Measurements from ENCODE around the gene SUMO2.
"Not testable (repeated sequence)": the region's sequence is repeated elsewhere in the genome, so short reads cannot be mapped to it uniquely, and the experiment has no call there.

SUMO2 gene

DNA sequence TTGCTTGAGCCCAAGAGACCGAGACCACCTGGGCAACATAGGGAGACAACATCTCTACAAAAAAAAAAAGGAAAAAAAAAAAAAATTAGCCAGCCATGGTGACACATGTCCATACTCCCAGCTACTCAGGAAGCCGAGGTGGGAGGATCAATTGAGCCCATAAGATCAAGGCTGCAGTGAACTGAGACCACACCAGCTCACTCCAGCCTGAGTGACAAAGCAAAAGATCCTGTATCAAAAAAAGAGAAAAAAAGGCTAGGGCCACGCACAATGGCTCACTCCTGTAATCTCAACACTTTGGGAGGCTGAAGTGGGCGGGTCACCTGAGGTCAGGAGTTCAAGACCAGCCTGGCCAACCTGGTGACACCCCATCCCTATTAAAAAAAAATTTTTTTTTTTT lies 13.8 kb downstream of the SUMO2 start:
- Histone ChIP-seq H3K27ac (no peak overlapping the region), H3K4me3 (ENCODE audit: low read depth, low read length) (no peak overlapping the region), H3K4me1 (no peaks in the 10 kb centered on the region), H3K27me3 (ENCODE audit: control insufficient read depth, insufficient read depth, low read length) (no peaks in the 10 kb centered on the region), H3K79me2 (peaks cover 17% of the 10 kb centered on the region), H3K9ac (no peak overlapping the region), H3K4me2 (ENCODE audit: low read length) (no peak overlapping the region), H3K9me3 (ENCODE audit: control insufficient read depth, low read length) (no peaks in the 10 kb centered on the region), H3K36me3 (ENCODE audit: control insufficient read depth, insufficient read depth, low read length) (no peaks in the 10 kb centered on the region), H2AFZ (no peak overlapping the region)
- no peak for TF ChIP-seq CTCF (IDR thresholded peaks at IDR 0.05)

DNA sequence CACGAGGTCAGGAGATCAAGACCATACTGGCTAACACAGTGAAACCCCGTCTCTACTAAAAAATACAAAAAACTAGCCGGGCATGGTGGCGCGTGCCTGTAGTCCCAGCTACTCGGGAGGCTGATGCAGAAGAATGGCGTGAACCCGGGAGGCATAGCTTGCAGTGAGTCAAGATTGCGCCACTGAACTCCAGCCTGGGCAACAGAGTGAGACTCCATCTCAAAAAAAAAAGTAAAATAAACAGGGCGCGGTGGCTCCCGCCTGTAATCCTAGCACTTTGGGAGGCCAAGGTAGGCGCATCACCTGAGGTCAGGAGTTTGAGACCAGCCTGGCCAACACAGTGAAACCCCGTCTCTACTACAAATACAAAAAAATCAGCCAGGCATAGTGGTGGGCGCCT lies 18.2 kb downstream of the SUMO2 start:
- not testable (repeated sequence) for H3K9ac ChIP-seq; H3K79me2 ChIP-seq; H3K4me3 ChIP-seq (ENCODE audit: low read depth, low read length); H3K36me3 ChIP-seq (ENCODE audit: control insufficient read depth, insufficient read depth, low read length); H3K9me3 ChIP-seq (ENCODE audit: control insufficient read depth, low read length); H3K27me3 ChIP-seq (ENCODE audit: control insufficient read depth, insufficient read depth, low read length); H3K27ac ChIP-seq; H3K4me1 ChIP-seq; H2AFZ ChIP-seq; H3K4me2 ChIP-seq (ENCODE audit: low read length)

- Histone ChIP-seq H3K4me3 (ENCODE audit: low read depth, low read length) (no peak overlapping the region), H3K9me3 (ENCODE audit: control insufficient read depth, low read length) (no peaks in the 10 kb centered on the region), H3K27me3 (ENCODE audit: control insufficient read depth, insufficient read depth, low read length) (no peaks in the 10 kb centered on the region), H2AFZ (no peak overlapping the region), H3K9ac (no peak overlapping the region), H3K36me3 (ENCODE audit: control insufficient read depth, insufficient read depth, low read length) (no peaks in the 10 kb centered on the region), H3K79me2 (no peaks in the 10 kb centered on the region), H3K4me2 (ENCODE audit: low read length) (no peak overlapping the region), H3K4me1 (no peaks in the 10 kb centered on the region), H3K27ac (no peak overlapping the region)
- TF ChIP-seq CTCF (IDR thresholded peaks at IDR 0.05): no peak
These were observed 19.7 kb downstream of the SUMO2 start for GRCh38 chr17:75163074-75163473.

- Histone ChIP-seq H3K36me3 (ENCODE audit: control insufficient read depth, insufficient read depth, low read length) (no peaks in the 10 kb centered on the region), H3K79me2 (no peaks in the 10 kb centered on the region), H3K4me3 (ENCODE audit: low read depth, low read length) (no peak overlapping the region), H3K27ac (no peak overlapping the region), H3K4me2 (ENCODE audit: low read length) (no peak overlapping the region), H3K9ac (no peak overlapping the region), H3K27me3 (ENCODE audit: control insufficient read depth, insufficient read depth, low read length) (no peaks in the 10 kb centered on the region), H3K9me3 (ENCODE audit: control insufficient read depth, low read length) (no peaks in the 10 kb centered on the region), H2AFZ (no peak overlapping the region), H3K4me1 (no peaks in the 10 kb centered on the region)
- TF ChIP-seq CTCF (IDR thresholded peaks at IDR 0.05): no peak
These were observed 22.5 kb downstream of the SUMO2 start for GRCh38 chr17:75160211-75160610.

GRCh38 chr17:75159196-75160031 lies 23.3 kb downstream of the SUMO2 start:
- no peak overlapping the region for H3K4me2 ChIP-seq (ENCODE audit: low read length)
- H3K79me2 ChIP-seq: no peaks in the 10 kb centered on the region
- H2AFZ ChIP-seq: no peak overlapping the region
- no peaks in the 10 kb centered on the region for H3K27me3 ChIP-seq (ENCODE audit: control insufficient read depth, insufficient read depth, low read length)
- H3K36me3 ChIP-seq (ENCODE audit: control insufficient read depth, insufficient read depth, low read length): no peaks in the 10 kb centered on the region
- no peak overlapping the region for H3K27ac ChIP-seq
- no peak overlapping the region for H3K9ac ChIP-seq
- TF ChIP-seq CTCF (IDR thresholded peaks at IDR 0.05): no peak
- no peaks in the 10 kb centered on the region for H3K4me1 ChIP-seq
- no peak overlapping the region for H3K4me3 ChIP-seq (ENCODE audit: low read depth, low read length)
- H3K9me3 ChIP-seq (ENCODE audit: control insufficient read depth, low read length): no peaks in the 10 kb centered on the region

DNA sequence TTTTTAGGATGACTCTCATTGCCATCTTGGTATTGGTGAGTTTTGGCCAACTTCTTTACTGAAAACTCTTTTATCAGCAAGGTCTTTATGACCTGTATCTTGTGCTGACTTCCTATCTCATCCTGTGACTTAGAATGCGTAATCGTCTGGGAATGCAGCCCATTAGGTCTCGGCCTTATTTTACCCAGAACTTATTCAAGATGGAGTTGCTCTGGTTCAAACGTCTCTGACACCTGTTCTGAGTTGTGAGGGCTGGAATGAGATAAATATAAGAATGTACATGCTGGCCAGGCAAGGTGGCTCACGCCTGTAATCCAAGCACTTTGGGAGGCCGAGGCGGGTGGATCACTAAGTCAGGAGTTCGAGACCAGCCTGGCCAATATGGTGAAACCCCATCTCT lies 24.3 kb downstream of the SUMO2 start:
- H3K4me1 ChIP-seq; H3K36me3 ChIP-seq (ENCODE audit: control insufficient read depth, insufficient read depth, low read length); H3K9ac ChIP-seq; H3K4me3 ChIP-seq (ENCODE audit: low read depth, low read length); H3K79me2 ChIP-seq; H3K27me3 ChIP-seq (ENCODE audit: control insufficient read depth, insufficient read depth, low read length); H3K27ac ChIP-seq; H3K9me3 ChIP-seq (ENCODE audit: control insufficient read depth, low read length); H3K4me2 ChIP-seq (ENCODE audit: low read length); H2AFZ ChIP-seq: not testable (repeated sequence)
